Fibroblast of the conjunctiva (primary cell): Measurements from ENCODE around the gene FGF23.

Experiments used
- DNase-seq: peaks from one replicate; pipeline ENCODE4 v3.0.0-alpha.2; 2010; ENCODE audit warnings: low read depth

The FGF23 gene

DNA sequence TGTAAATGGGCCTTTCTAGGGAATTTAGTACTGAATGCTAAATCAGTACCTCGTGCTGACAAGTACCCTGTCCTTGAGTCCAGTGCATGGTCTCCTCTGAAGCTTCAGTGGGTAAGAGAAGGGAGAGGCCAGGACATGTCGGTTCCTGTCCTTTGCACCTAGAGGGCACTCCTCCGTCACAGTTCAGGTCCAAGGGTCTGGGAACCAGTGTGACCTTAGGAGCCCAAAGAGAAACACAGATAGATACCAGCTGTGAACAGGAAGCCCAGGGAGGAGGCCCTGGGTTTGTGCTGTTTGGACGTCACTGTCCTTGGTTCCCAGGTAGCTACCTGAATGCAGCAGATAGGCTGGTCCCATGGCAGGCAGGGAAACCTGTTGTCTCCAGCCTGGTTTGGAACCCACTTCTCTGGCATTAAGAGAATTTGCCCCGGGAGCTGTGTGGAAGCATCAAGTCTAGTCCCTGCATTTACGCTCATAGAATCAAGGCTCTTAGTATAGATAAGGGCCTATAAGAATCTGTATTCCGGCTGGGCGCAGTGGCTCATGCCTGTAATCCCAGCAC, 3.9 kb upstream of the FGF23 start:
- no peak for DNase-seq

DNA sequence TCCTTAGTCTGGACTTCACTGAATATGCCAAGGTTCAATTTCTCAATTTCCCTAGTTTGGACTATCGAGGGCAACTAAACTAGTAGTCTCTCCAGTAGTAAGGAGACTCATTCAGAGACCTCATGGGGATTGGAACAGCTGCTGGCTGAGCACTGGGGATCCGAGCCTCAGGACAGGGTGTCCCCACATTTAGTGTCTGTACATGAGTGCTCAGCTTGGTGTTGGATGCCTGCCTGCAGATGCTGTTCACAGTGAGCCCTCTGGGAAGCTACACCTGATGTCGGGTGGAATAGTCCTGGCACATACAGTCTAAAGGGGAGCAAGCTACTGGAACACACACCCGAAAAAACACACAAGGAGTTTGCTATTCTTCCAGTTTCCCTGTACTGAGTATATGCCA, 820 bp upstream of the FGF23 start:
- DNase-seq: no peak

GRCh38 chr12:4378772-4379171, 740 bp downstream of the FGF23 start:
- no peak for DNase-seq

DNA sequence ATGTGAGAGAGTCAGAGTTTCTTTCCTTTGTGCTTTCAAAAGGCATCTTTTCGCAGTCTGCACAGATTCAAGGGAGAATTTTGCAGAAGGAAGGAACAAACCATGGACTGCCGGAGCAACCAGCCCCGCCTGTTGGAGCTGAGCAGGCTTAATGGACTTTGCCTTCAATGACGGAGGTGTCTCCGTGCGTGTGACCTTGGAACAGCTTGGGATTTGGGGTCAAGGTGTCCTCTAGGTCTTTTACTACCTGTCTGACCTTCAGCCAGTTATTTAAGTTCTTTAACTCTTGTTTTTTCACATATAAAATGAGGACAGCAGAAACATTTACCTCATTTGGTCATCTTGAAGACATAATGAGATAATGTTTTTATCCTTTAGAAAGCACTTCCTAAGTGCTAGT, 4.1 kb downstream of the FGF23 start:
- no peak for DNase-seq

DNA sequence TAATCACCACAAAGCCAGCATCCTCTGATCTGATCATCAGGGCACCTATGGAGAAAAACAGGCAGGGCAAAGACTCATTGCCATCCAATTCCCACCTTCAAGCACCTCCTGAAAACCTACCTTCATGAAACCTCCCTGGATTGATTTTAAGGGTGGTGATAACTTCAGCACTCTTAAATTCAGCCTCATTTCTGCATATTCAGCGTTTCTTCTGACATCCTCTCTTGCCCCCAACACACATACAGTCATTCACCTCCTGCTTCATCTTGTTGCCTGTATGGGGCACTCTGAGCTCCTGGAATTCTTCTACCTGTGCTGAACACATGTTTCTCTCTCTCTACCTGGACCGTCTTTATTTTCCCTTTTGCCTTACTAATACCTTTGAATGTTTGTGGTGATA, 6.9 kb downstream of the FGF23 start:
- DNase-seq: no peak

DNA sequence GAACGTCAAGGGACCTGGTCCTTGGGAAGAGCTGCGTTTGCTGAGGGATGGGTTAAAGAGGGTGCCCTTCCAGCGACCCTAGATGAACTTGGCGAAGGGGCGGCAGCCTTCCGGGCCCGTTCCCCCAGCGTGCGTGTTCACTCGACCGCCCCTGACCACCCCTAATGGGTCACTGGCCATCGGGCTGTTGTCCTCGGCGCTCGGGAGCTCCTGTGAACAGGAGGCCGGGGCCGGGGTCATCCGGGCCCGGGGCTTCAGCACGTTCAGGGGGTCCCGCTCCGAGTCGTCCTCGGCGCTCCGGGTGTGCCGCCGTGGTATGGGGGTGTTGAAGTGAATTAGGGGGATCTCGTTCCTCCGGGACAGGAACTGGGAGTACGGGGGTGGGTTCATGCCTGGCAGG, 9.2 kb downstream of the FGF23 start:
- no peak for DNase-seq

GRCh38 chr12:4369548-4369947, 10.0 kb downstream of the FGF23 start:
- no peak for DNase-seq

GRCh38 chr12:4366090-4366489, 13.4 kb downstream of the FGF23 start:
- no peak for DNase-seq

DNA sequence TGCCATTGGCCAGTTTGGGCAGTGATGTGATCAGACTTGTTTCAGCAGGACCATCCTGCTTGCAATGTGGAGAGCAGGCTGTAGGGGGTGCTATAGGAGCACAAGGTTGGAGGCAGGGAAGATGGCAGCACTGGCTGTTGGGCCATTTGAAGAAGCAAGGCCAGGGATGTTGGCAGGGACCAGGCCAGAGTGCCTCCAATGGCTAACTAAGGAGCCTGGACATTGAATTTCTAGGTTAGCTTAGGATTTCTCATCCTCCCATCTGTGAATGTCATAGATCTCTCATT, 23.5 kb downstream of the FGF23 start:
- DNase-seq: no peak

DNA sequence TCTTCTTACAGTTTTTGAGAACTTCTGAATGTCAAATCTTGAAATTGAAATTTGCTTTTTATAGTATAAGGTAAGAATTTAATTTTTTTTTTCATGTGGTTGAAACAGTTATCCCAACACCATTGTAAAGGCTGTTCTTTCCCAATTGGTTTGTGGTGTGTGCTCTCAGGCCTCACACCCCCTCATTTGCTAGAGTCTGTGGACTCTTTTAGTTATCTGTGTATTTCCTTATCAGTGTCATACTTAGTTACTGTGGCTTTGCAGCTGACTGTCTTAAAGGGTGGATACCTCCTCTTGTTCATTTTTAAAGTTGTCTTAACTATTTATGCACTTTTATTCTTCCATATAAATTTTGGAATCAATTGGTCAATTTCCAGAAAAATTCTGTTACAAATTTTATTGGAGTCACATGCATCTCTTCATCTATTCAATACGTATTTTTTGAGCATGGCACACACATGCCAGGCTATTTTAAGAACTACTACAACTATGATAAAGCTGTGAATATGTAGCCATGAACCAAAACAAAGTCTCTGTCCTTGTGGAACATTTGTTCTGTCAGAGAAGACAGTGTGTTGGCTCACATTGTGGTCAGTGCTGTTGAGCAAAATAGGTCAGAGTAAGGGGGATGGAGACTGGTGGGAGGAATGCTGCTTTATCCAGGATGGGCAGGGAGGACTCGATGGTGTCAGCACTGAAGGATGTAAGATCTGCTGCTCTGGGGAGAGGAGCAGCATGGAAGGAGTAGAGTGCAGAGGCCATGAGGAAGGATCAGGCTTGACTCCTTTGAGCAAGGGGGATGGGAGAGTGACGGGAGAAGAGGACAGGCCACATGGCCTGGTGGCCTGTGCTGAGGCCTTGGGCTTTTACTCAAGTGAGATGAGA, 24.1 kb downstream of the FGF23 start:
- DNase-seq: no peak

- DNase-seq: no peak
These were observed 25.7 kb downstream of the FGF23 start for GRCh38 chr12:4353785-4354208.

- no peak for DNase-seq
These were observed 32.6 kb downstream of the FGF23 start for GRCh38 chr12:4346931-4347330.

GRCh38 chr12:4331842-4332241, 47.7 kb downstream of the FGF23 start:
- no peak for DNase-seq

- no peak for DNase-seq
These were observed 48.3 kb downstream of the FGF23 start for GRCh38 chr12:4331221-4331620.

DNA sequence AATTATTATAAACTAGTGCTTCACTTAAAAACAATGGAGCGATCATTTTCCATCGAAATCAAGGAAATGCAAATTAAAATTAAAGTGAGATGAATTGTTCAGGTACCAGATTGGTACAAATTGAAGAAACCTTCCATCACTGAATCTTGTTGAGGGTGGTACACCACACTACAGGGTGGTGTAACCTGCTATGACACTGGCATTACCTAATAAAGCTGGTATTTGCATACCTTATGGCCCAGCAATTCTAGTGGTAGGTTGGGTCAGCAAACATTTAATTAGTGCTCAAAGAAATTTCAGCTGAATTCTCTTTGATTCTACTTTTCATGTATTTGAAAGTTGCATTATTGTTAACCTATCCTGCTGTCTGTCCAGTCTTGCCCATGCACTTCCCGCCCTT, 49.3 kb downstream of the FGF23 start:
- DNase-seq: no peak

GRCh38 chr12:4327293-4327692, 52.2 kb downstream of the FGF23 start:
- DNase-seq: no peak

GRCh38 chr12:4325966-4326365, 53.5 kb downstream of the FGF23 start:
- DNase-seq: no peak

DNA sequence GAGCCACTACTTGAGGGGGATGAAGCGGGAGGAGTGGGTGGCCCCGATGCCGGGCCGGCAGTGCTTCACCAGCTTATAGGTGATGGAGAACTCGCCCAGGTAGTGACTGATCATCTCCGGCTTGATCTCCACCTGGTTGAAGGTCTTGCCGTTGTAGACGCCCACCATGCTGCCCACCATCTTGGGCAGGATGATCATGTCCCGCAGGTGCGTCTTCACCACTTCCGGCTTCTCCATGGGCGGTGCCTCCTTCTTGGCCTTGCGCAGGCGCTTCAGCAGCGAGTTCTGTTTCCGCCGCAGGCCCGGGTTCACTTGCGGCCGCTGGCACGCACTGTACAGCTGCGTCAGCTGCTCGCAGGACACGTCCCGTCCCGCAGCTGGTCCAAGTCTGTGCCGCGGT, 55.1 kb downstream of the FGF23 start:
- no peak for DNase-seq

DNA sequence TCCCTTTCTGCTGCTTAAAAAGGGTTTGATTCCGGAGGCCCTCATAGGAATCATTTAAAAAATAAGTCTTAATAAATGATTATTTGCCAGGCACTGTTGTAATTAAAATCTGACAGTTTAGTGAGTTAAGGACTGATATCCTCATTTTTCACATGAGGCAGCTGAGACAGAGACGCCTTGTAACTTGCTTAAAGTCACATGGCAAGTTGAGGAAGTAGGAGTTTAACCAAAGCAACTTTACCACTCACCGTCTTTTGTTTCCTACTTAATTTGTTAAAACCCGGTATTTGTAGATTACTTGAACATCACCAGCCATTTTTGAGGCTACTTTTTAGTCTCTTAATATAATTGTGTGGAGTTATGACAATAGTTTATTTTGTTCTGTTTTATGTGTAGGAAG, 56.1 kb downstream of the FGF23 start:
- DNase-seq: no peak

GRCh38 chr12:4322726-4323125, 56.8 kb downstream of the FGF23 start:
- no peak for DNase-seq

- DNase-seq: peak; percentile 79
These were observed 58.4 kb downstream of the FGF23 start, which contains the start of gene TIGAR for GRCh38 chr12:4320853-4321701. Gene TIGAR, plus strand, starts transcription at chr12:4321213. Its CDS starts 59 bp downstream, at chr12:4321272.

- DNase-seq: no peak
These were observed 59.0 kb downstream of the FGF23 start for GRCh38 chr12:4320497-4320852.
